WTC11 (cell line): ENCODE data around the gene EEF2. TPM values are rescaled to one million over a fixed set of nuclear protein-coding genes. Genes with fewer than 3 reads are reported as not detected.
A peak's percentile ranks its signal among the peaks of the same experiment; 100 is the strongest.

ENCODE experiments used
- ATAC-seq: fragments of 200-7000 bp; cut with Tn5 transposase; 2 replicates; pipeline ENCODE4 v1.10.0; 2021; ENCODE audit warnings: mild to moderate bottlenecking, moderate library complexity
- CTCF ChIA-PET: fragments of 300-600 bp; sonication (Branson Sonifier 250); formaldehyde crosslinking; loops from one replicate; lab custom pipeline; 2021; ENCODE audit warnings: antibody characterized with exemption; lab: Charles Lee
- POLR2A ChIA-PET: fragments of 350-600 bp; sonication (Branson Sonifier 250); formaldehyde crosslinking; loops from one replicate; lab custom pipeline; 2021; ENCODE audit warnings: antibody characterized with exemption; lab: Charles Lee
- DNase-seq: peaks from one replicate; pipeline ENCODE4 v3.0.0; 2021; ENCODE audit warnings: low spot score
- H3K27ac Mint-ChIP-seq: 2 replicates; pipeline ENCODE4 v1.8.0; 2021; ENCODE audit warnings: mixed read lengths
- H3K27me3 Mint-ChIP-seq: 2 replicates; pipeline ENCODE4 v1.8.0; 2021; ENCODE audit warnings: low read depth, mild to moderate bottlenecking, moderate library complexity, mixed read lengths
- H3K36me3 Mint-ChIP-seq: 2 replicates; pipeline ENCODE4 v1.8.0; 2021; ENCODE audit warnings: mixed read lengths
- H3K4me1 Mint-ChIP-seq: 2 replicates; pipeline ENCODE4 v1.8.0; 2022; ENCODE audit warnings: mixed read lengths
- H3K4me3 Mint-ChIP-seq: 2 replicates; pipeline ENCODE4 v1.8.0; 2021; ENCODE audit warnings: mild to moderate bottlenecking, moderate library complexity, mixed read lengths
- H3K9me3 Mint-ChIP-seq: 2 replicates; pipeline ENCODE4 v1.8.0; 2021; ENCODE audit warnings: mixed read lengths
- AR ChIP-seq: fragments of 250-450 bp; sonication (Bioruptor Pico); IDR thresholded peaks from 2 replicates; pipeline ENCODE4 v1.9.0; 2021; ENCODE audit warnings: mild to moderate bottlenecking
- ATF1 ChIP-seq: sonication (generic); formaldehyde crosslinking; IDR thresholded peaks from 2 replicates; pipeline ENCODE4 v1.8.1; 2023; ENCODE audit warnings: mild to moderate bottlenecking, moderate library complexity, missing genetic modification reagents
- ERG ChIP-seq: fragments of 250-450 bp; sonication (Bioruptor Pico); IDR thresholded peaks from 2 replicates; pipeline ENCODE4 v1.8.0; 2021; ENCODE audit warnings: mild to moderate bottlenecking
- ESRRA ChIP-seq: sonication (generic); formaldehyde crosslinking; IDR thresholded peaks from 2 replicates; pipeline ENCODE4 v1.8.1; 2022; ENCODE audit warnings: mild to moderate bottlenecking, missing genetic modification reagents, borderline replicate concordance
- ETV6 ChIP-seq: sonication (generic); formaldehyde crosslinking; IDR thresholded peaks from 2 replicates; pipeline ENCODE4 v1.8.1; 2022; ENCODE audit warnings: mild to moderate bottlenecking, missing genetic modification reagents
- GRHL2 ChIP-seq: fragments of 250-450 bp; sonication (Bioruptor Pico); IDR thresholded peaks from 2 replicates; pipeline ENCODE4 v1.8.0; 2022; ENCODE audit warnings: mild to moderate bottlenecking, moderate library complexity; ENCODE audit not compliant: insufficient replicate concordance, severe bottlenecking
- HMGA2 ChIP-seq: fragments of 250-450 bp; sonication (Bioruptor Pico); IDR thresholded peaks from 2 replicates; pipeline ENCODE4 v1.4.0; 2021; ENCODE audit warnings: mild to moderate bottlenecking, moderate library complexity
- JUN ChIP-seq: sonication (generic); formaldehyde crosslinking; IDR thresholded peaks from 2 replicates; pipeline ENCODE4 v1.8.0; 2023; ENCODE audit warnings: mild to moderate bottlenecking, missing genetic modification reagents
- NFATC4 ChIP-seq: fragments of 250-450 bp; sonication (Bioruptor Pico); IDR thresholded peaks from 2 replicates; pipeline ENCODE4 v1.9.0; 2021; ENCODE audit warnings: mild to moderate bottlenecking
- NR3C1 ChIP-seq: sonication (generic); formaldehyde crosslinking; conservative IDR thresholded peaks from 2 replicates; pipeline ENCODE4 v1.8.1; 2023; ENCODE audit warnings: low read depth, mild to moderate bottlenecking, missing genetic modification reagents
- PREB ChIP-seq: sonication (generic); formaldehyde crosslinking; IDR thresholded peaks from 2 replicates; pipeline ENCODE4 v1.8.1; 2022; ENCODE audit warnings: mild to moderate bottlenecking, missing genetic modification reagents, moderate library complexity, borderline replicate concordance
- PRRX2 ChIP-seq: fragments of 250-450 bp; sonication (Bioruptor Pico); IDR thresholded peaks from 2 replicates; pipeline ENCODE4 v1.8.0; 2021; ENCODE audit warnings: mild to moderate bottlenecking
- RELA ChIP-seq: sonication (generic); formaldehyde crosslinking; IDR thresholded peaks from 2 replicates; pipeline ENCODE4 v1.8.1; 2022; ENCODE audit warnings: missing genetic modification reagents, mild to moderate bottlenecking, borderline replicate concordance
- RORB ChIP-seq: fragments of 250-450 bp; sonication (Bioruptor Pico); IDR thresholded peaks from 2 replicates; pipeline ENCODE4 v1.9.0; 2021; ENCODE audit warnings: mild to moderate bottlenecking
- SMAD4 ChIP-seq: sonication (generic); formaldehyde crosslinking; IDR thresholded peaks from 2 replicates; pipeline ENCODE4 v1.8.0; 2022; ENCODE audit warnings: mild to moderate bottlenecking, missing genetic modification reagents
- TP53 ChIP-seq: sonication (generic); formaldehyde crosslinking; IDR thresholded peaks from 2 replicates; pipeline ENCODE4 v1.8.1; 2023; ENCODE audit warnings: mild to moderate bottlenecking, missing genetic modification reagents
- USF2 ChIP-seq: sonication (generic); formaldehyde crosslinking; IDR thresholded peaks from 2 replicates; pipeline ENCODE4 v1.8.1; 2023; ENCODE audit warnings: mild to moderate bottlenecking, missing genetic modification reagents, moderate library complexity
- ZBTB43 ChIP-seq: sonication (generic); formaldehyde crosslinking; IDR thresholded peaks from 2 replicates; pipeline ENCODE4 v1.8.1; 2023; ENCODE audit warnings: mild to moderate bottlenecking, missing genetic modification reagents
- ZNF232 ChIP-seq: sonication (generic); formaldehyde crosslinking; IDR thresholded peaks from 2 replicates; pipeline ENCODE4 v1.8.0; 2022; ENCODE audit warnings: mild to moderate bottlenecking, missing genetic modification reagents
- ZNF281 ChIP-seq: sonication (generic); formaldehyde crosslinking; IDR thresholded peaks from 2 replicates; pipeline ENCODE4 v1.8.0; 2023; ENCODE audit warnings: mild to moderate bottlenecking, missing genetic modification reagents
- ZNF317 ChIP-seq: sonication (generic); formaldehyde crosslinking; IDR thresholded peaks from 2 replicates; pipeline ENCODE4 v1.8.1; 2023; ENCODE audit warnings: low read depth, mild to moderate bottlenecking, moderate library complexity, missing genetic modification reagents, borderline replicate concordance
- ZNF416 ChIP-seq: fragments of 250-450 bp; sonication (Bioruptor Pico); IDR thresholded peaks from 2 replicates; pipeline ENCODE4 v1.9.0; 2021; ENCODE audit warnings: mild to moderate bottlenecking, inconsistent platforms
- ZNF425 ChIP-seq: fragments of 250-450 bp; sonication (Bioruptor Pico); conservative IDR thresholded peaks from 2 replicates; pipeline ENCODE4 v1.9.0; 2021; ENCODE audit warnings: mild to moderate bottlenecking
- total RNA-seq: library from RNA; stranded (reverse); gene quantifications from 3 replicates; pipeline ENCODE4 v1.2.3, GENCODE V29; 2021

Gene EEF2
- total RNA-seq, 1 experiment from 2014 or later, result 3,572 TPM

GRCh38 chr19:3975637-3976087, 9.6 kb downstream of the EEF2 start (continued):
- TF ChIP-seq USF2 (no peak), ZNF281 (no peak), ZBTB43 (CRISPR knock-in tag) (no peak), SMAD4 (CRISPR knock-in tag) (no peak), ESRRA (CRISPR knock-in tag) (no peak), RELA (CRISPR knock-in tag) (no peak), ERG (CRISPR knock-in tag) (peak; percentile 69; the same call in 1 of the 2 replicates)

- peaks cover 45% of the 10 kb centered on the region for H3K36me3 Mint-ChIP-seq
- ATAC-seq (no peak), DNase-seq (no peak)
- ChIA-PET CTCF (interaction anchor here (0.7 kb wide), 1 partner anchor 165 kb away, joined by 3 read pairs; no protein-coding TSS in a partner anchor), POLR2A (interaction anchor here (0.7 to 1.2 kb wide), 4 partner anchors 11 to 1204 kb away, joined by 3 to 7 read pairs (median 4); no protein-coding TSS in a partner anchor)
- no peak overlapping the region for H3K27ac Mint-ChIP-seq
- H3K27me3 Mint-ChIP-seq, result no peaks in the 10 kb centered on the region
- H3K4me1 Mint-ChIP-seq, result peaks cover 9% of the 10 kb centered on the region
- no peaks in the 10 kb centered on the region for H3K9me3 Mint-ChIP-seq
- no peak overlapping the region for H3K4me3 Mint-ChIP-seq
- TF ChIP-seq HMGA2 (CRISPR knock-in tag) (no peak), NFATC4 (CRISPR knock-in tag) (peak; percentile 52; the same call in 1 of the 2 replicates), PRRX2 (peak; percentile 49; the same call in 1 of the 2 replicates), ZNF425 (CRISPR knock-in tag) (no peak), NR3C1 (no peak), TP53 (CRISPR knock-in tag) (no peak), RORB (CRISPR knock-in tag) (no peak), ATF1 (CRISPR knock-in tag) (no peak), PREB (CRISPR knock-in tag) (no peak), ZNF416 (CRISPR knock-in tag) (peak; percentile 12; the same call in 1 of the 2 replicates), AR (CRISPR knock-in tag) (no peak), GRHL2 (CRISPR knock-in tag) (no peak), JUN (no peak), ZNF317 (CRISPR knock-in tag) (no peak), ETV6 (CRISPR knock-in tag) (no peak), ZNF232 (CRISPR knock-in tag) (no peak)
Measured at GRCh38 chr19:3975144-3975543, 10.1 kb downstream of the EEF2 start.
